HEK293 (cell line): ENCODE data around the gene NOXO1.

ENCODE experiments used
- CTCF ChIA-PET: fragments of 350-600 bp; formaldehyde crosslinking; extraction: SDS; loops from one replicate; lab custom pipeline; 2021; ENCODE audit warnings: antibody characterized with exemption; lab: Yijun Ruan, JAX
- POLR2A ChIA-PET: fragments of 300-600 bp; formaldehyde crosslinking; extraction: SDS; loops from one replicate; lab custom pipeline; 2020; ENCODE audit warnings: antibody characterized with exemption, inconsistent platforms; lab: Yijun Ruan, JAX
- H3K27ac ChIP-seq: fragments of 200-500 bp; sonication (Bioruptor generic); 2 replicates; pipeline ENCODE4 v1.5.1; 2014; ENCODE audit warnings: low read depth, low read length, control low read depth, inconsistent platforms; ENCODE audit errors: extremely low read depth
- H3K36me3 ChIP-seq, 2 experiments: fragments of 200-500 bp in 1 of 2; sonication (Bioruptor generic) in 1 of 2; 1 replicate in 1 of 2; 2 replicates in 1 of 2; pipeline ENCODE4 v1.5.1; 2014 to 2017; ENCODE audit warnings: inconsistent platforms in 2 of 2, low read length in 2 of 2; ENCODE audit not compliant: control insufficient read depth in 2 of 2, insufficient read depth in 1 of 2
- H3K4me1 ChIP-seq: fragments of 200-500 bp; sonication (Bioruptor generic); 2 replicates; pipeline ENCODE4 v1.5.1; 2014; ENCODE audit warnings: mild to moderate bottlenecking, low read length, inconsistent platforms; ENCODE audit not compliant: control insufficient read depth, insufficient read depth
- H3K4me3 ChIP-seq: 2 replicates; pipeline ENCODE4 v1.5.1; 2011; ENCODE audit warnings: low read depth, mild to moderate bottlenecking, control low read depth, low read length, moderate library complexity
- H3K9me3 ChIP-seq: fragments of 200-500 bp; sonication (Bioruptor generic); 2 replicates; pipeline ENCODE4 v1.5.1; 2014; ENCODE audit warnings: low read depth, low read length, inconsistent platforms; ENCODE audit not compliant: control insufficient read depth, insufficient read depth
- EGR2 ChIP-seq: fragments of 450-650 bp; formaldehyde crosslinking; IDR thresholded peaks from 2 replicates; pipeline ENCODE4 v1.5.1; 2016; ENCODE audit warnings: low read depth, missing biosample characterization, missing genetic modification characterization
- FEZF1 ChIP-seq: fragments of 450-650 bp; formaldehyde crosslinking; IDR thresholded peaks from 2 replicates; pipeline ENCODE4 v1.5.1; 2016; ENCODE audit warnings: missing biosample characterization, missing genetic modification characterization
- GFI1B ChIP-seq: fragments of 450-650 bp; formaldehyde crosslinking; IDR thresholded peaks from 2 replicates; pipeline ENCODE4 v1.5.1; 2016; ENCODE audit warnings: missing biosample characterization, missing genetic modification characterization
- HIC1 ChIP-seq: fragments of 450-650 bp; formaldehyde crosslinking; IDR thresholded peaks from 2 replicates; pipeline ENCODE4 v1.5.1; 2016; ENCODE audit warnings: missing biosample characterization, missing genetic modification characterization
- KLF16 ChIP-seq: fragments of 450-650 bp; formaldehyde crosslinking; IDR thresholded peaks from 2 replicates; pipeline ENCODE4 v1.5.1; 2017; ENCODE audit warnings: missing biosample characterization, missing genetic modification characterization
- OSR2 ChIP-seq: fragments of 450-650 bp; formaldehyde crosslinking; IDR thresholded peaks from 2 replicates; pipeline ENCODE4 v1.5.1; 2016; ENCODE audit warnings: missing biosample characterization, missing genetic modification characterization
- PRDM1 ChIP-seq: fragments of 450-650 bp; formaldehyde crosslinking; IDR thresholded peaks from 2 replicates; pipeline ENCODE4; 2016; ENCODE audit warnings: missing biosample characterization, missing genetic modification characterization
- SCRT2 ChIP-seq: fragments of 450-650 bp; formaldehyde crosslinking; IDR thresholded peaks from 2 replicates; pipeline ENCODE4 v1.5.1; 2016; ENCODE audit warnings: missing biosample characterization, missing genetic modification characterization
- SP3 ChIP-seq: fragments of 450-650 bp; formaldehyde crosslinking; IDR thresholded peaks from 2 replicates; pipeline ENCODE4 v1.5.1; 2016; ENCODE audit warnings: missing biosample characterization, missing genetic modification characterization
- ZBTB48 ChIP-seq: fragments of 450-650 bp; formaldehyde crosslinking; IDR thresholded peaks from 2 replicates; pipeline ENCODE4 v1.5.1; 2016; ENCODE audit warnings: missing biosample characterization, missing genetic modification characterization
- ZBTB8A ChIP-seq: fragments of 450-650 bp; formaldehyde crosslinking; IDR thresholded peaks from 2 replicates; pipeline ENCODE4 v1.5.1; 2016; ENCODE audit warnings: missing biosample characterization, missing genetic modification characterization
- ZFHX2 ChIP-seq: fragments of 450-650 bp; formaldehyde crosslinking; conservative IDR thresholded peaks from 2 replicates; pipeline ENCODE4 v1.5.1; 2016; ENCODE audit warnings: missing biosample characterization, missing genetic modification characterization
- ZFP69B ChIP-seq: fragments of 450-650 bp; formaldehyde crosslinking; IDR thresholded peaks from 2 replicates; pipeline ENCODE4 v1.5.1; 2016; ENCODE audit warnings: missing biosample characterization, missing genetic modification characterization
- ZNF214 ChIP-seq: fragments of 450-650 bp; formaldehyde crosslinking; IDR thresholded peaks from 2 replicates; pipeline ENCODE4 v1.5.1; 2017; ENCODE audit warnings: missing biosample characterization, mild to moderate bottlenecking, missing genetic modification characterization, borderline replicate concordance
- ZNF221 ChIP-seq: fragments of 450-650 bp; formaldehyde crosslinking; IDR thresholded peaks from 2 replicates; pipeline ENCODE4 v1.5.1; 2017; ENCODE audit warnings: missing biosample characterization, missing genetic modification characterization, borderline replicate concordance
- ZNF223 ChIP-seq: fragments of 450-650 bp; formaldehyde crosslinking; IDR thresholded peaks from 2 replicates; pipeline ENCODE4 v1.5.1; 2016; ENCODE audit warnings: missing biosample characterization, missing genetic modification characterization
- ZNF239 ChIP-seq: fragments of 450-650 bp; formaldehyde crosslinking; IDR thresholded peaks from 2 replicates; pipeline ENCODE4 v1.5.1; 2016; ENCODE audit warnings: missing biosample characterization, missing genetic modification characterization
- ZNF266 ChIP-seq: fragments of 450-650 bp; formaldehyde crosslinking; IDR thresholded peaks from 2 replicates; pipeline ENCODE4 v1.5.1; 2016; ENCODE audit warnings: missing biosample characterization, missing genetic modification characterization, low read depth
- ZNF423 ChIP-seq: fragments of 450-650 bp; formaldehyde crosslinking; IDR thresholded peaks from 2 replicates; pipeline ENCODE4 v1.5.1; 2016; ENCODE audit warnings: missing biosample characterization, missing genetic modification characterization
- ZNF530 ChIP-seq: fragments of 450-650 bp; formaldehyde crosslinking; IDR thresholded peaks from 2 replicates; pipeline ENCODE4 v1.5.1; 2016; ENCODE audit warnings: low read depth, missing biosample characterization, missing genetic modification characterization
- ZNF560 ChIP-seq: fragments of 450-650 bp; formaldehyde crosslinking; IDR thresholded peaks from 2 replicates; pipeline ENCODE4 v1.5.1; 2017; ENCODE audit warnings: missing biosample characterization, missing genetic modification characterization, borderline replicate concordance
- ZNF600 ChIP-seq: fragments of 450-650 bp; formaldehyde crosslinking; IDR thresholded peaks from 2 replicates; pipeline ENCODE4 v1.5.1; 2016; ENCODE audit warnings: missing biosample characterization, missing genetic modification characterization
- ZNF677 ChIP-seq: fragments of 450-650 bp; IDR thresholded peaks from 2 replicates; pipeline ENCODE4 v1.5.0; 2018; ENCODE audit warnings: missing biosample characterization, mild to moderate bottlenecking, missing genetic modification characterization, moderate library complexity
- ZNF707 ChIP-seq: fragments of 450-650 bp; formaldehyde crosslinking; IDR thresholded peaks from 2 replicates; pipeline ENCODE4 v1.5.1; 2016; ENCODE audit warnings: missing biosample characterization, missing genetic modification characterization
- ZNF777 ChIP-seq: fragments of 450-650 bp; formaldehyde crosslinking; IDR thresholded peaks from 2 replicates; pipeline ENCODE4 v1.5.1; 2017; ENCODE audit warnings: missing biosample characterization, missing genetic modification characterization, borderline replicate concordance
- ZNF843 ChIP-seq: fragments of 450-650 bp; formaldehyde crosslinking; IDR thresholded peaks from 2 replicates; pipeline ENCODE4 v1.5.1; 2016; ENCODE audit warnings: missing biosample characterization, missing genetic modification characterization
- TF ChIP-seq, protein P1 (sequence below): fragments of 450-650 bp; formaldehyde crosslinking; optimal IDR thresholded peaks from 2 replicates; pipeline ENCODE3; 2016; ENCODE audit warnings: missing biosample characterization, mild to moderate bottlenecking, missing genetic modification characterization
- TF ChIP-seq, protein P2 (sequence below): fragments of 450-650 bp; formaldehyde crosslinking; IDR thresholded peaks from 2 replicates; pipeline ENCODE4 v1.5.1; 2016; ENCODE audit warnings: missing biosample characterization, missing genetic modification characterization, borderline replicate concordance

Gene NOXO1

GRCh38 chr16:2019518-2019920, 38.2 kb upstream of the NOXO1 start, which contains the start of gene NPW (continued):
- TF ChIP-seq GFI1B (tag by site-specific recombination) (no peak), ZNF223 (tag by site-specific recombination) (no peak), HIC1 (tag by site-specific recombination) (peak; percentile 63), ZNF221 (tag by site-specific recombination) (no peak), ZNF266 (tag by site-specific recombination) (no peak), ZNF239 (tag by site-specific recombination) (no peak), ZNF214 (tag by site-specific recombination) (no peak), ZFP69B (tag by site-specific recombination) (no peak), ZNF560 (no peak), ZNF707 (tag by site-specific recombination) (no peak), ZBTB8A (0 out of 2 replicates have a peak, but pooled peaks have one; percentile 17), ZNF423 (tag by site-specific recombination) (no peak), EGR2 (tag by site-specific recombination) (peak; percentile 53; the same call in 1 of the 2 replicates), SCRT2 (tag by site-specific recombination) (no peak), KLF16 (no peak), ZFHX2 (peak; percentile 70), ZNF600 (tag by site-specific recombination) (peak; percentile 20; the same call in 1 of the 2 replicates)
- TF ChIP-seq, protein P1, sequence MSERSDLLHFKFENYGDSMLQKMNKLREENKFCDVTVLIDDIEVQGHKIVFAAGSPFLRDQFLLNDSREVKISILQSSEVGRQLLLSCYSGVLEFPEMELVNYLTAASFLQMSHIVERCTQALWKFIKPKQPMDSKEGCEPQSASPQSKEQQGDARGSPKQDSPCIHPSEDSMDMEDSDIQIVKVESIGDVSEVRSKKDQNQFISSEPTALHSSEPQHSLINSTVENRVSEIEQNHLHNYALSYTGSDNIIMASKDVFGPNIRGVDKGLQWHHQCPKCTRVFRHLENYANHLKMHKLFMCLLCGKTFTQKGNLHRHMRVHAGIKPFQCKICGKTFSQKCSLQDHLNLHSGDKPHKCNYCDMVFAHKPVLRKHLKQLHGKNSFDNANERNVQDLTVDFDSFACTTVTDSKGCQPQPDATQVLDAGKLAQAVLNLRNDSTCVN (tag by site-specific recombination) = no peak

- Histone ChIP-seq H3K36me3 (no peaks in the 10 kb centered on the region), H3K9me3 (no peaks in the 10 kb centered on the region), H3K4me1 (peaks cover 6% of the 10 kb centered on the region), H3K4me3 (no peak overlapping the region), H3K27ac (no peak overlapping the region)
- ChIA-PET CTCF (interaction anchor here (0.6 to 2.0 kb wide), 10 partner anchors 11 to 152 kb away, joined by 3 to 11 read pairs (median 3); partner anchors contain the start of genes NHERF2, NTHL1, TRAF7 and TSC2), POLR2A (interaction anchor here (0.5 to 2.4 kb wide), 4 partner anchors 11 to 139 kb away, joined by 3 to 20 read pairs (median 4); partner anchors contain the start of gene TRAF7)
- TF ChIP-seq ZNF530 (no peak), PRDM1 (tag by site-specific recombination) (no peak), ZNF677 (tag by site-specific recombination) (no peak), ZNF843 (tag by site-specific recombination) (no peak), ZBTB48 (tag by site-specific recombination) (no peak), FEZF1 (no peak), ZNF777 (tag by site-specific recombination) (no peak), SP3 (tag by site-specific recombination) (no peak), ZFHX2 (peak; percentile 79), EGR2 (tag by site-specific recombination) (peak; percentile 67), OSR2 (tag by site-specific recombination) (no peak)
- TF ChIP-seq, protein P2, sequence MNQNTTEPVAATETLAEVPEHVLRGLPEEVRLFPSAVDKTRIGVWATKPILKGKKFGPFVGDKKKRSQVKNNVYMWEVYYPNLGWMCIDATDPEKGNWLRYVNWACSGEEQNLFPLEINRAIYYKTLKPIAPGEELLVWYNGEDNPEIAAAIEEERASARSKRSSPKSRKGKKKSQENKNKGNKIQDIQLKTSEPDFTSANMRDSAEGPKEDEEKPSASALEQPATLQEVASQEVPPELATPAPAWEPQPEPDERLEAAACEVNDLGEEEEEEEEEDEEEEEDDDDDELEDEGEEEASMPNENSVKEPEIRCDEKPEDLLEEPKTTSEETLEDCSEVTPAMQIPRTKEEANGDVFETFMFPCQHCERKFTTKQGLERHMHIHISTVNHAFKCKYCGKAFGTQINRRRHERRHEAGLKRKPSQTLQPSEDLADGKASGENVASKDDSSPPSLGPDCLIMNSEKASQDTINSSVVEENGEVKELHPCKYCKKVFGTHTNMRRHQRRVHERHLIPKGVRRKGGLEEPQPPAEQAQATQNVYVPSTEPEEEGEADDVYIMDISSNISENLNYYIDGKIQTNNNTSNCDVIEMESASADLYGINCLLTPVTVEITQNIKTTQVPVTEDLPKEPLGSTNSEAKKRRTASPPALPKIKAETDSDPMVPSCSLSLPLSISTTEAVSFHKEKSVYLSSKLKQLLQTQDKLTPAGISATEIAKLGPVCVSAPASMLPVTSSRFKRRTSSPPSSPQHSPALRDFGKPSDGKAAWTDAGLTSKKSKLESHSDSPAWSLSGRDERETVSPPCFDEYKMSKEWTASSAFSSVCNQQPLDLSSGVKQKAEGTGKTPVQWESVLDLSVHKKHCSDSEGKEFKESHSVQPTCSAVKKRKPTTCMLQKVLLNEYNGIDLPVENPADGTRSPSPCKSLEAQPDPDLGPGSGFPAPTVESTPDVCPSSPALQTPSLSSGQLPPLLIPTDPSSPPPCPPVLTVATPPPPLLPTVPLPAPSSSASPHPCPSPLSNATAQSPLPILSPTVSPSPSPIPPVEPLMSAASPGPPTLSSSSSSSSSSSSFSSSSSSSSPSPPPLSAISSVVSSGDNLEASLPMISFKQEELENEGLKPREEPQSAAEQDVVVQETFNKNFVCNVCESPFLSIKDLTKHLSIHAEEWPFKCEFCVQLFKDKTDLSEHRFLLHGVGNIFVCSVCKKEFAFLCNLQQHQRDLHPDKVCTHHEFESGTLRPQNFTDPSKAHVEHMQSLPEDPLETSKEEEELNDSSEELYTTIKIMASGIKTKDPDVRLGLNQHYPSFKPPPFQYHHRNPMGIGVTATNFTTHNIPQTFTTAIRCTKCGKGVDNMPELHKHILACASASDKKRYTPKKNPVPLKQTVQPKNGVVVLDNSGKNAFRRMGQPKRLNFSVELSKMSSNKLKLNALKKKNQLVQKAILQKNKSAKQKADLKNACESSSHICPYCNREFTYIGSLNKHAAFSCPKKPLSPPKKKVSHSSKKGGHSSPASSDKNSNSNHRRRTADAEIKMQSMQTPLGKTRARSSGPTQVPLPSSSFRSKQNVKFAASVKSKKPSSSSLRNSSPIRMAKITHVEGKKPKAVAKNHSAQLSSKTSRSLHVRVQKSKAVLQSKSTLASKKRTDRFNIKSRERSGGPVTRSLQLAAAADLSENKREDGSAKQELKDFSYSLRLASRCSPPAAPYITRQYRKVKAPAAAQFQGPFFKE = no peak
Measured at GRCh38 chr16:2016407-2016922, 35.2 kb upstream of the NOXO1 start.
